Measurements from ENCODE around the gene CAPN10.

Gene CAPN10

GRCh38 chr2:240563951-240564560, 22.5 kb upstream of the CAPN10 start:
- in situ Hi-C loops (cut with HindIII; ENCODE audit: low sequenced_read_pairs): no loop called here

GRCh38 chr2:240564561-240565332, 21.8 kb upstream of the CAPN10 start:
- in situ Hi-C loops (cut with HindIII; ENCODE audit: low sequenced_read_pairs): no loop called here

- in situ Hi-C loops (cut with HindIII; ENCODE audit: low sequenced_read_pairs): no loop called here
Measured at GRCh38 chr2:240565333-240566202, 21.0 kb upstream of the CAPN10 start.

GRCh38 chr2:240566203-240567136, 20.1 kb upstream of the CAPN10 start:
- in situ Hi-C loops (cut with HindIII; ENCODE audit: low sequenced_read_pairs): no loop called here

GRCh38 chr2:240567137-240567871, 19.2 kb upstream of the CAPN10 start:
- in situ Hi-C loops (cut with HindIII; ENCODE audit: low sequenced_read_pairs): no loop called here

- in situ Hi-C loops (cut with HindIII; ENCODE audit: low sequenced_read_pairs): no loop called here
Measured at GRCh38 chr2:240567872-240568677, 18.5 kb upstream of the CAPN10 start, which contains the start of gene RNPEPL1. Gene RNPEPL1 (plus strand): TSS chr2:240568484. CDS start chr2:240568587, 103 bp downstream.

- in situ Hi-C loops (cut with HindIII; ENCODE audit: low sequenced_read_pairs): no loop called here
Measured at GRCh38 chr2:240568678-240569522, 17.6 kb upstream of the CAPN10 start.

GRCh38 chr2:240569523-240569997, 17.0 kb upstream of the CAPN10 start:
- in situ Hi-C loops (cut with HindIII; ENCODE audit: low sequenced_read_pairs): no loop called here

- in situ Hi-C loops (cut with HindIII; ENCODE audit: low sequenced_read_pairs): no loop called here
Measured at GRCh38 chr2:240569998-240570530, 16.5 kb upstream of the CAPN10 start.

- in situ Hi-C loops (cut with HindIII; ENCODE audit: low sequenced_read_pairs): no loop called here
Measured at GRCh38 chr2:240570531-240571313, 15.8 kb upstream of the CAPN10 start.

- in situ Hi-C loops (cut with HindIII; ENCODE audit: low sequenced_read_pairs): no loop called here
Measured at GRCh38 chr2:240571314-240571973, 15.1 kb upstream of the CAPN10 start.

GRCh38 chr2:240572141-240573031, 14.1 kb upstream of the CAPN10 start:
- in situ Hi-C loops (cut with HindIII; ENCODE audit: low sequenced_read_pairs): no loop called here

- in situ Hi-C loops (cut with HindIII; ENCODE audit: low sequenced_read_pairs): no loop called here
Measured at GRCh38 chr2:240573071-240573515, 13.4 kb upstream of the CAPN10 start.

GRCh38 chr2:240573516-240574385, 12.8 kb upstream of the CAPN10 start:
- in situ Hi-C loops (cut with HindIII; ENCODE audit: low sequenced_read_pairs): no loop called here
